GM12801 (cell line): Measurements from ENCODE around the gene SSR3.

Experiments
- CTCF ChIP-seq: IDR thresholded peaks from one replicate; pipeline ENCODE4 v1.5.1; 2011; ENCODE audit warnings: control low read depth; ENCODE audit not compliant: insufficient read length; ENCODE audit errors: extremely low read depth

Gene SSR3

GRCh38 chr3:156511987-156512677 is 42.8 kb downstream of the SSR3 start:
- no peak for TF ChIP-seq CTCF

- no peak for TF ChIP-seq CTCF
Measured at GRCh38 chr3:156509189-156510174, 45.4 kb downstream of the SSR3 start.

GRCh38 chr3:156507285-156507684 is 47.6 kb downstream of the SSR3 start:
- no peak for TF ChIP-seq CTCF

DNA sequence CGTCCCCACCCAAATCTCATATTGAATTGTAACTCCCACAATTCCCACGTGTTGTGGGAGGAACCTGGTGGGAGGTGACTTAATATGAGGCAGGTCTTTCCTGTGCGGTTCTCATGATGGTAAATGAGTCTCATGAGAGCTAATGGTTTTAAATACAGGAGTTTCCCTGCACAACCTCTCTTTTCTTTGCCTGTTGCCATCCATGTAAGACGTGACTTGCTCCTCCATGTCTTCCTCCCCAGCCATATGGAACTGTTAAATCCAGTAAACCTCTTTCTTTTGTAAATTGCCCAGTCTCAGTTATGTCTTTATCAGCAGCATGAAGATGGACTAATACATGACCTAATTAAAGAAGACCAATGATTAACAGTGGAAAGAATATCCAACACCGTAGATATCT is 56.6 kb downstream of the SSR3 start:
- TF ChIP-seq CTCF, result no peak

GRCh38 chr3:156497326-156497725 is 57.6 kb downstream of the SSR3 start:
- TF ChIP-seq CTCF, result no peak

DNA sequence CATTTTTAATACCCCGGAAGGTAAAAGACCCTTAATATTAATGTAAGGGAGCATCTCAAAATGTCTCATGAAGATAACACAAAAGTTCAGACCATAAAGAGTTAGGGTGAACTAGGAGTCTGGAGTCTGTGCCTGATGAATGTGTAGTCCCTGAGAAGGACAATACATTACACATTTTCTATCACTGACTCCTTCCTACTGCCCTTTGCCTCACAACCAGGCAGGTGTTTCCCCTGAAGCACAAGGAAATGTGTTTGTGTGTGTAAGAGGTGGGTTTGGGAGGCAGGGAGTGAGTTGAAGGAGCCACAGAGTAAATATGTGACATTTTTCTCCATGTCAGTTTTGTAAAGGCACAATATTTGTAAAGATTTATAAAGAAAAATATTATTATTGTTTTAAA is 59.1 kb downstream of the SSR3 start:
- TF ChIP-seq CTCF, result no peak

- no peak for TF ChIP-seq CTCF
Measured at GRCh38 chr3:156493887-156494286, 61.0 kb downstream of the SSR3 start.
